GM18498 (cell line): ENCODE measurements around the gene AKAP6.
"Not testable (repeated sequence)": the region's sequence is repeated elsewhere in the genome, so short reads cannot be mapped to it uniquely, and the experiment has no call there.

Source experiments
- ATAC-seq: cut with Tn5 transposase; IDR thresholded peaks from one replicate; pipeline ENCODE4 v1.9.1; 2021; ENCODE audit warnings: mild to moderate bottlenecking, moderate library complexity; ENCODE audit not compliant: unreplicated experiment

The AKAP6 gene

DNA sequence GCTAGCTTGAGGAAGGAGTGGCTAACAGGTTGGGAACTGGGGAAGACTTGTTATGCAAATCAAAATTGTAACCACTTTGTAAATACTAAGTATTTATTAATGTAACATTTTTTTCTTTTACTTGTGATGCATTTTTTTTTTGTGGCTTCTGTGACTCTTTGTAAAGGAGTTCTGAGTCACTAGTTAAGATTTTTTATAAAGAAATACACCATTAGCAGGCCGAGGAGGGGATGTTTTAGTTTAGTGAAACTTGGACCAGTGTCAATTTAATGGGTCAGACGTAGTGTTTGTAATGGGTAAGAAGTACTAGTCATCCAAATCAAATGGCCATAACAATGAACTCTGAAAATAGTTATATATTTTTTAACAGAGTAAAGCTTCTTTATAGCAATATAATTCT, 43.1 kb downstream of the AKAP6 start:
- no peak for ATAC-seq

GRCh38 chr14:32373174-32373573, 44.1 kb downstream of the AKAP6 start:
- not testable (repeated sequence) for ATAC-seq

DNA sequence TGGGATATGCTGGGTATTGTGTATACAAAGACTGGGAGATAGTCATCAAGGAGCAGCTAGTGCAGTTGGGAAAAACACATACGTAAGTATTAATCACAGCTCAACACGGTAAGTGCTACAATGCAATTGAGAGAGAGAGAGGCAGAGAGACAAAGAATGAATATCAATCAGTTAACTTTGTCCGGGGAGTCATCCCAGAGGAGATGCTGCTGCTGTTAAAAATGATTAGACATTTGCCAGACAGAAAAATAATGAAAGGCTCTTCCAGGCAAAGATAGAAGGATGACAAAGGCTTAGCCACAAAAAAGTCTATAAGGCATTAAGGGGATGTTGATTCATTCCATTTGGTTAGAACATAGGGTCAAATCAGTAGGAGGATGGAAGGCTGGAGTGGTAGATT, 45.1 kb downstream of the AKAP6 start:
- no peak for ATAC-seq

GRCh38 chr14:32375663-32376062, 46.6 kb downstream of the AKAP6 start:
- no peak for ATAC-seq

- ATAC-seq, result no peak
Measured at GRCh38 chr14:32377046-32377646, 48.0 kb downstream of the AKAP6 start.

DNA sequence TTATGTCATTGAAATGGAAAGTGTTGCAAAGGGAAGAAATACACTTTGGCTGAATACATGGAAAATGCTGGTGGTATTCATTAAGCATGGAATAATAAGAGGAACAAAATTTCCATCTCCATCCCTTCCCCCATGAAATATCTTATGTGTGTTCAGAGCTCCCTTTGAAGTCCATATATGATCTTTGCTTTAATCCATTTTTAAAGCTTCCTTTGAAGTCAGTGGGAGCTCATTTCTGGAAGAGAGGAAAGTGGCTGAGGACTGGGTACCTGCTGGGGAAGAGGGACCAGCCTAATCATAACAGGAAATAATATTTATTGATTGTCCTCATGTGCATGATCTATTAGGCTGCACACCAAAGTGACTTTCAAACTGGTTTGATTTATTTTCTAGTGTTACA, 49.2 kb downstream of the AKAP6 start:
- ATAC-seq, result no peak

DNA sequence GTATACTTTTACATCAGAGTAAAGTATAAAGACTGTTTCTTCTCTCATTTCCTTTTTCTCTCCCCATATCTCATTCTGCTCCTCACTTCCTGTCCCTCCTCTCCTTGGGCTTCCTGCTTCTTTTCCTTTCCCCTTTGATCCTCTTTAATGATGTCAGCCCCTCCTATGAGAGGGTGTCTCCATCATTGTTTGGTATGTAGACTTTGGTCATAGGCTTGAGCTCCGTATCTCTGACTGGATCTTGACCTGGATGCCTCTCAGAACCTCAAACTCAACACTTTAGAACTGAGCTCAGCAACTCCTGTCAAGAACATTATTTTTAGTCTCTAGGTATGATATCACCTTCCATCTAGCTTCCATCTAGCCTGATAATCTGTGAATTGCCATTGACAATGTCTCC, 50.3 kb downstream of the AKAP6 start:
- no peak for ATAC-seq

DNA sequence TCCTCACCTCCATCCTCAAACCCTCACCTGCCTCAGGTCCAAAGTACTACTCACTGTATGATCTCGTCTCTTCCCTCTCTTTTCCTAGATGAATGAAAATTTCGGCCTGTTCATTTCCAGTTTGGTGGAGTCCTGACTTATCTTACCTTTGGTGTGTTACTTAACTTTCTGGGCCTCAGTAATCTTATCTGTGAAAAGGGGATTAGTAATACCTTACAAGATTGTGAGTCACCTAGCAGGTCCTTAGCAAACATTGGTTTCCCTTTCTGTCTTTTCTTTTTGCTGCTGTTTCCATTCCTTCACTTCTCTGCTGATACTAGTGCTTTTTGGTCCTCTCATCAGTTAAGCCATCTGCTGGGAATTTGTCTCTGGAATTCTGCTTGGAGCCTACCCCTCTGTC, 52.8 kb downstream of the AKAP6 start:
- ATAC-seq, result no peak

GRCh38 chr14:32382704-32383103, 53.6 kb downstream of the AKAP6 start:
- no peak for ATAC-seq

DNA sequence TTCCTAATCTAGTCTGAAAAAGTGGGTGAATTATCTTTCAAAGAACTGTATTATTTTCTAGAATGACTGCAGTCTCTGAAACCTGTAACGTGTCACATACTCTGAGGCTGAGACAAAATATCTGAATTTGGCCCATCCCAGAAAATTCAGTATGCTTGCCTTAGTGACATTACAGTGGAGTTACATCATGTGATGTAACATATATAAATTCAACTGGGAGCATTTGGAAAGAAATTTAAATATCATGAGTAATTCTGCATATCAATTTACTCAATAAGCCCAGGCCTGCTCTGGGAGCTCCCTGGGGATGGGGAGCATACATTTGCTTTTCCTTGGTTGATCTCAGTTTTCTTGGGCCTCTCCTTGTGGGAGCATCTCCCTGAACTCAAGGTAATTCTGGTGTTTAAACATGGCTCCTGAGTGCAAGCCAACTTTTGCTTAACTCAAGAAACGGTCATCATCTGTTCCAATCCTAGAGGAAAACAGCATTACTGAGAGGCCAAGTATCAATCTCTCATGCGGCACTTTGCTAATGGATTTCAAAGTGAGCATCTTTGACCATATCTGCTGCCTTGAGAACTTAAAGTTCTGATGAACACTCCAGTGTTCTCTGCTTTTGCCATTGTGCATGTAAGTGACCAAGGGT, 54.4 kb downstream of the AKAP6 start:
- no peak for ATAC-seq

DNA sequence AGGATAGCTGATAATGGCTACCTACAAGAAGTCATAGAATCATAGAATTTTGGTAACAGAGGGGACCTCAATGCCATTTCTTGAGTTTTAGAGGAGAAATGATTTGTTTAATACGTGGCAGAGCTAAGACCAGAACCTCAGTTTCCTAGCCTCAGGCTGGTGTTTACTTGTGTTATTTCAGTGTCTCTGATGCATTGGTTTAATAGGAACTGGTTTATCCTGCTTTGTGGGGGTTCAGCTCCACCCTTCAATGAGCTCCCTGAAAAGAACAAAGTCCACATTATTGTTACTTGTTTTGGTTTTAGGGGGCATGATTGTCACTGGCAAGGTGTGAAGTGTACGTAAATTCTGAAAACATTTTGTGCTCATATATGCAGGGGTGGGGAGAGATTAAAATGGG, 55.4 kb downstream of the AKAP6 start:
- ATAC-seq, result no peak

DNA sequence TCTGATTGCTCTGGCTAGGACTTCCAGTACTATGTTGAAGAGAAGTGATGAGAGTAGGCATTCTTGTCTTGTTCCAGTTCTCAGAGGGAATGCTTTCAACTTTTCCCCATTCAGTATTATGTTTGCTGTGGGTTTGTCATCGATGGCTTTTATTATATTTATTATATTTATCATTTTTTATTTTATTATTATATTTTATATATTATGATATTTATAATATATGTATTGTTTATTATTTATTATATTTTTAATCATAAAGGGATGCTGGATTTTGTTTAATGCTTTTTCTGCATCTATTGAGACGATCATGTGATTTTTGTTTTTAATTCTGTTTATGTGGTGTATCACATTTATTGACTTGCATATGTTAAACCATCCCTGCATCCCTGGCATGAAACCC, 58.2 kb downstream of the AKAP6 start:
- ATAC-seq, result not testable (repeated sequence)

DNA sequence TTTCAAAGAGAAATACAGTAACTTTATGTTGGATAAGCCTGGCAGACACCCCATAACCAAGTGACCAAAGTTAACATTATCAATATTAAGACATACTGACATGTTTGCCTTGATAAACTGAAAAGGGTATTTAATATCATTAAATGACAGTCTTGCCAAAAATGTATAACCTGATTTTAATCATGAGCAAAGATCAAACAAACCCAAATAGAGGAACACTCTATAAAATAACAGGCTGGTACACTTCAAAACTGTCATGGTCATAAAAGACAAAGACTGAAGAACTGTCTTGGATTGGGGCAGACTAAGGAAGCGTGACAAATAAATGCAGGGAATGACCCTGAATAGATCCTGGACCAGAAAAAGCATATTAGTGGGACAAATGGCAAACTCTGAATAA, 64.0 kb downstream of the AKAP6 start:
- no peak for ATAC-seq

GRCh38 chr14:32394038-32394437, 64.9 kb downstream of the AKAP6 start:
- no peak for ATAC-seq

- no peak for ATAC-seq
Measured at GRCh38 chr14:32396885-32397284, 67.8 kb downstream of the AKAP6 start.

- ATAC-seq, result no peak
Measured at GRCh38 chr14:32397861-32398640, 69.0 kb downstream of the AKAP6 start.

DNA sequence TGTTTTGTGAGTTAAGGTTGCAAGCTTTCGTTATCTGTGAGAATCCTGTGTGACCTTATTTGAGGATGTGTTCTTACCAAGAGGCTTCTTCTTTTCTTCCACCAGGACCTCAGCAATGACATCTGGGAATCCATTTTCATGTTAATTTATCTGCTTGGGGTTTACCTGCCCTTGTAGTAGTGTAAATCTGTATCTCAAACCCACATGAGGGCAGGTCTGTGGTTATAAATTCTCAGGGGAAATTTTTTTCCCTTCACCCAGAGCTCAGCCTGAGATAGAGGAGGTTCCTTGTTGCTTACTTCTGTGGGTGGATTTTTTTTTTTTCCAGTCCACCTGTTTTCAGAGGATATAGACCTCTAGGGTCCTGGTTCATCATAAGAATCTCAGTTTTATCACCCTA, 70.8 kb downstream of the AKAP6 start:
- ATAC-seq, result no peak

GRCh38 chr14:32400480-32400879, 71.4 kb downstream of the AKAP6 start:
- no peak for ATAC-seq

DNA sequence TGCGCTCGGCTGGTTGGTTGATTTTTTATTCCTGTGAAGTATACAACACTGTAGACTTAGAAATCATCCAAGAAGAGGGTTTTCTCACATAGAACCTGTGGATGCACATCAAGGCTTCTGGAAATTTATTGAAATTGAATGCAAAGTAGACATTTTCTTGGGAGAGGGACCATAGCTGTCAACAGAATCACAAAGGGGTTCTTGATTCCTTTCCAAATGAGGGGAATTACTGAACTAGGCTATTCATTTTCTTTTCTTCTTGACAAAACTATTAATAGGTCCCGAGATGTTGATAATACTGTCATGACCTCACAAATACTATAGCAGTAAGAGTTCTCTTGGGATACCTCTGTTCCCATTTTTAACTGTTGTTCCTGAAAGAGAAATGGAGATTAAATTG, 73.9 kb downstream of the AKAP6 start:
- ATAC-seq, result no peak

DNA sequence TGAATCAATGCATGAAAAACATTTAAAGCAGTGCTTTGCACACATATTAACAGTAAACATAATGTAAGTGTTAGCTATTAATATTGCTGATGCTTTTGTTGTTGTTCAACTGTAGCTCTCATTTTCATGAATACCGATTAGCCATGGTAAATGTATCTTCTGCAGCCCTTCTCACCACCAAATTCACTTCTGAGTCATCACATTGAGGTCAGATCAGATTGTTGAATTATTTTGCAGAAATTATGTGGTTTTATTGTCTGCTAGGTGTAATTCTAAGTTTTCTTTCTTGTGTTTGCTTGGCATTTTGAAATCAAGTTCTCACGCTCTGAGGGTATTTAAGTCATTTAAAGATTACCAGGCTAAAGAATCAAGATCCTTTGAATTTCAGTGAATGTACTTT, 74.6 kb downstream of the AKAP6 start:
- no peak for ATAC-seq

- ATAC-seq, result no peak
Measured at GRCh38 chr14:32404784-32405573, 75.9 kb downstream of the AKAP6 start.
